K562 (cell line): ENCODE data around the gene PBXIP1. TPM values are rescaled to one million over a fixed set of nuclear protein-coding genes. Genes with fewer than 3 reads are reported as not detected.

Source experiments
- ATAC-seq: fragments of 200-7000 bp; cut with Tn5 transposase; 3 replicates; pipeline ENCODE4 v1.9.1; 2020; ENCODE audit warnings: moderate library complexity
- BruUV-seq: library from RNA; stranded (reverse); fragments of 400-500 nt; replicated peaks from 2 replicates; lab custom pipeline; 2021; lab: Mats Ljungman, UMichigan
- CTCF ChIA-PET: fragments of 300-600 bp; formaldehyde crosslinking; extraction: SDS; loops from one replicate; lab custom pipeline; 2021; ENCODE audit warnings: low intra/inter-chr PET ratio; lab: Yijun Ruan, JAX
- POLR2A ChIA-PET: fragments of 300-600, 350-650 bp; sonication (Branson Sonifier 250); formaldehyde crosslinking; extraction: SDS; loops from one replicate; lab custom pipeline; 2021; ENCODE audit warnings: antibody characterized with exemption, inconsistent platforms; lab: Yijun Ruan, JAX
- DNase-seq, 4 experiments: peaks; one replicate each; pipeline versions ENCODE4 v3.0.0 to v3.0.0-alpha.2; 2011 to 2018; ENCODE audit warnings: low spot score in 3 of 4, mixed read lengths in 3 of 4; ENCODE audit errors: extremely low read depth in 1 of 4
- FAIRE-seq: peaks from 2 replicates; lab custom pipeline; 2011; peaks lifted over from hg19 to GRCh38; lab: Jason Lieb, UNC
- H2AFZ ChIP-seq: 2 replicates; pipeline ENCODE4 v1.6.0; 2011; ENCODE audit warnings: low read depth, low read length, control low read depth, inconsistent platforms
- H3K27ac ChIP-seq: fragments of 200-600 bp; 3 replicates; pipeline ENCODE4 v1.8.0; 2011; ENCODE audit warnings: low read depth, mild to moderate bottlenecking, control low read depth, inconsistent platforms, low read length, moderate library complexity, mixed read lengths; ENCODE audit errors: extremely low read depth
- H3K27me3 ChIP-seq, 2 experiments: fragments of 300-600 bp in 1 of 2; 2 replicates in 1 of 2; 3 replicates in 1 of 2; pipeline versions ENCODE4 v1.6.0 to v1.8.0; 2011; ENCODE audit warnings: inconsistent platforms in 2 of 2, low read length in 2 of 2, mild to moderate bottlenecking in 1 of 2, mixed read lengths in 1 of 2, moderate library complexity in 1 of 2; ENCODE audit not compliant: control insufficient read depth in 2 of 2, insufficient read depth in 2 of 2
- H3K36me3 ChIP-seq: fragments of 300-600 bp; 3 replicates; pipeline ENCODE4 v1.8.0; 2011; ENCODE audit warnings: mild to moderate bottlenecking, low read length, inconsistent platforms; ENCODE audit not compliant: control insufficient read depth, insufficient read depth
- H3K4me1 ChIP-seq, 2 experiments: fragments of 200-600 bp in 1 of 2; replicated peaks in 1 of 2; 2 replicates in 1 of 2; 3 replicates in 1 of 2; pipeline versions ENCODE4 v1.5.1 to v1.8.0; 2011; ENCODE audit warnings: inconsistent platforms in 2 of 2, low read length in 2 of 2, mild to moderate bottlenecking in 1 of 2, mixed read lengths in 1 of 2, moderate library complexity in 1 of 2; ENCODE audit not compliant: control insufficient read depth in 2 of 2, insufficient read depth in 2 of 2
- H3K4me2 ChIP-seq: 2 replicates; pipeline ENCODE4 v1.6.1; 2011; ENCODE audit warnings: low read length, control low read depth, inconsistent platforms, mixed read lengths; ENCODE audit not compliant: insufficient read depth
- H3K4me3 ChIP-seq: fragments of 200-600 bp; sonication (generic), shearing (Covaris generic); 2 replicates; pipeline ENCODE4 v1.5.1; 2016; ENCODE audit warnings: control low read depth, inconsistent platforms
- H3K79me2 ChIP-seq: fragments of 200-600 bp; 3 replicates; pipeline ENCODE4 v1.8.0; 2011; ENCODE audit warnings: low read length, inconsistent platforms; ENCODE audit not compliant: control insufficient read depth, insufficient read depth
- H3K9ac ChIP-seq, 2 experiments: 2 replicates each; pipeline versions ENCODE4 v1.6.0 to v1.6.1; 2011; ENCODE audit warnings: low read depth in 2 of 2, low read length in 2 of 2, control low read depth in 1 of 2, inconsistent platforms in 1 of 2, mild to moderate bottlenecking in 1 of 2, mixed read lengths in 1 of 2; ENCODE audit not compliant: insufficient read depth in 1 of 2
- H3K9me1 ChIP-seq: one replicate; pipeline ENCODE4 v1.6.0; 2011; ENCODE audit warnings: inconsistent platforms, mild to moderate bottlenecking, low read length, moderate library complexity; ENCODE audit not compliant: control insufficient read depth, insufficient read depth
- H3K9me3 ChIP-seq: replicated peaks from 2 replicates; pipeline ENCODE4 v1.5.1; 2011; ENCODE audit warnings: low read depth, low read length, inconsistent platforms; ENCODE audit not compliant: control insufficient read depth, insufficient read depth
- H4K20me1 ChIP-seq: replicated peaks from 2 replicates; pipeline ENCODE4 v1.6.1; 2011; ENCODE audit warnings: low read length, inconsistent platforms, mixed read lengths; ENCODE audit not compliant: control insufficient read depth, insufficient read depth
- BCOR ChIP-seq: fragments of 450-650 bp; IDR thresholded peaks from 2 replicates; pipeline ENCODE4 v1.6.1; 2016
- BRD9 ChIP-seq: fragments of 450-650 bp; IDR thresholded peaks from 2 replicates; pipeline ENCODE4 v1.6.1; 2018; ENCODE audit warnings: low read depth; ENCODE audit not compliant: partially characterized antibody
- CBFA2T3 ChIP-seq: fragments of 450-650 bp; IDR thresholded peaks from 2 replicates; pipeline ENCODE4 v1.6.1; 2017
- CBX3 ChIP-seq, 2 experiments: IDR thresholded peaks; 1 replicate in 1 of 2; 2 replicates in 1 of 2; pipeline ENCODE4 v1.6.1; 2012; ENCODE audit warnings: inconsistent platforms in 2 of 2, low read length in 2 of 2, borderline replicate concordance in 1 of 2, control low read depth in 1 of 2
- CXXC5 ChIP-seq: fragments of 250-450 bp; sonication (Bioruptor Pico); IDR thresholded peaks from 2 replicates; pipeline ENCODE4 v1.8.0; 2022; ENCODE audit warnings: inconsistent platforms, mild to moderate bottlenecking, moderate library complexity
- FOXK2 ChIP-seq, 2 experiments: fragments of 450-650 bp; IDR thresholded peaks in 1 of 2; conservative IDR thresholded peaks in 1 of 2; 2 replicates each; pipeline ENCODE4 v1.6.1; 2016; ENCODE audit warnings: low read depth in 2 of 2, mild to moderate bottlenecking in 1 of 2
- HSF4 ChIP-seq: fragments of 250-450 bp; sonication (Bioruptor Pico); IDR thresholded peaks from 2 replicates; pipeline ENCODE4 v2.1.2; 2022; ENCODE audit warnings: mild to moderate bottlenecking, moderate library complexity, borderline replicate concordance
- KDM1A ChIP-seq, 2 experiments: fragments of 450-650 bp; IDR thresholded peaks; 2 replicates each; pipeline ENCODE4 v1.6.1; 2016; ENCODE audit warnings: mild to moderate bottlenecking in 2 of 2
- MAFG ChIP-seq: fragments of 450-650 bp; conservative IDR thresholded peaks from 2 replicates; pipeline ENCODE4 v1.6.1; 2016; ENCODE audit warnings: missing genetic modification characterization, missing compliant biosample characterization
- RBM25 ChIP-seq: fragments of 200-400 bp; formaldehyde crosslinking; IDR thresholded peaks from 2 replicates; pipeline ENCODE4 v1.6.1; 2018; ENCODE audit warnings: low read length, low read depth, moderate library complexity; ENCODE audit not compliant: severe bottlenecking
- RUNX1 ChIP-seq: sonication (generic); IDR thresholded peaks from 2 replicates; pipeline ENCODE4 v1.6.1; 2016; ENCODE audit warnings: antibody characterized with exemption, low read depth
- SMARCA5 ChIP-seq: fragments of 450-650 bp; IDR thresholded peaks from 2 replicates; pipeline ENCODE4 v1.6.1; 2016
- STAT5B ChIP-seq: fragments of 250-450 bp; sonication (Bioruptor Pico); IDR thresholded peaks from 2 replicates; pipeline ENCODE4 v1.8.0; 2021; ENCODE audit warnings: mild to moderate bottlenecking, inconsistent platforms
- TFAM ChIP-seq: fragments of 250-450 bp; sonication (Bioruptor Pico); conservative IDR thresholded peaks from 2 replicates; pipeline ENCODE4 v1.5.0; 2021; ENCODE audit warnings: mild to moderate bottlenecking, moderate library complexity
- TGIF2 ChIP-seq: sonication (generic); formaldehyde crosslinking; IDR thresholded peaks from 2 replicates; pipeline ENCODE4 v1.8.1; 2022; ENCODE audit warnings: mild to moderate bottlenecking, missing genetic modification reagents, moderate library complexity
- TRIM28 ChIP-seq: fragments of 450-650 bp; IDR thresholded peaks from 2 replicates; pipeline ENCODE4 v1.6.1; 2017
- YY1 ChIP-seq, 3 experiments: IDR thresholded peaks; 2 replicates each; pipeline ENCODE4 v1.6.1; 2011; ENCODE audit warnings: low read length in 2 of 3, mild to moderate bottlenecking in 2 of 3, moderate library complexity in 2 of 3, borderline replicate concordance in 1 of 3, control low read depth in 1 of 3, low read depth in 1 of 3; ENCODE audit not compliant: insufficient read depth in 3 of 3, insufficient replicate concordance in 2 of 3, control insufficient read depth in 1 of 3, insufficient read length in 1 of 3; ENCODE audit errors: extremely low read depth in 1 of 3
- ZNF121 ChIP-seq: sonication (generic); formaldehyde crosslinking; conservative IDR thresholded peaks from 2 replicates; pipeline ENCODE4 v1.8.0; 2022; ENCODE audit warnings: missing genetic modification reagents
- ZNF644 ChIP-seq: fragments of 200-800 bp; sonication (Bioruptor generic); IDR thresholded peaks from 2 replicates; pipeline ENCODE4 v1.6.1; 2016; ENCODE audit warnings: low read depth, missing genetic modification characterization, missing compliant biosample characterization
- ZNF766 ChIP-seq: fragments of 200-800 bp; sonication (Bioruptor generic); conservative IDR thresholded peaks from 2 replicates; pipeline ENCODE4 v1.6.1; 2016; ENCODE audit warnings: missing genetic modification characterization, missing compliant biosample characterization
- WGBS: fragments of 100-300 bp; shearing (Covaris generic); methylation state at CpG from one replicate; pipeline ENCODE4 v1.1.6; 2016; ENCODE audit warnings: low coverage, mixed read lengths; ENCODE audit not compliant: insufficient coverage; ENCODE audit errors: missing lambda C conversion rate; 5-methylcytosine and 5-hydroxymethylcytosine counted together
- in situ Hi-C: fragments of 300-500 bp; cut with MboI; formaldehyde crosslinking; loops from 4 replicates; pipeline ENCODE4 v1.15.0; 2018; ENCODE audit warnings: inconsistent platforms, mixed read lengths
- intact Hi-C: fragments of 100-400 bp; cut with micrococcal nuclease; formaldehyde crosslinking; loops from 2 replicates; pipeline ENCODE4 v1.14.2; 2022
- polyA plus RNA-seq, 8 experiments: library from polyadenylated mRNA; depleted of rRNA in 4 of 8; stranded (reverse) in 5 of 8; unstranded in 3 of 8; fragments of >200 nt; fragmentation: Nextera tagmentation in 2 of 8; fragmentation: Illumina TruSeq in 1 of 8; extraction: Ambion mirVana in 2 of 8; extraction: Trizol in 1 of 8; gene quantifications; 2 replicates each; pipeline versions ENCODE4 v1.2.1 to v1.2.3, GENCODE V29; 2011 to 2014; ENCODE audit warnings: inconsistent platforms in 1 of 8, missing spikeins in 1 of 8
- total RNA-seq, 7 experiments: library from RNA; depleted of rRNA in 6 of 7; stranded (reverse); fragments of >200 nt in 6 of 7; fragmentation: Illumina TruSeq in 2 of 7; extraction: Trizol in 2 of 7; gene quantifications; 2 replicates each; pipeline versions ENCODE4 v1.2.1 to v1.2.3, GENCODE V29; 2011 to 2021; ENCODE audit warnings: low replicate concordance in 1 of 7
- TF ChIP-seq, protein P1 (sequence below): fragments of 250-450 bp; sonication (Bioruptor Pico); IDR thresholded peaks from 2 replicates; pipeline ENCODE4 v1.5.0; 2022; ENCODE audit warnings: mild to moderate bottlenecking
- TF ChIP-seq, protein P2 (sequence below): fragments of 450-650 bp; IDR thresholded peaks from 2 replicates; pipeline ENCODE4 v1.6.1; 2016

PBXIP1 gene
- total and polyA plus RNA-seq, 9 of the 15 experiments (the other 6 are each of a cell fraction or from before 2014, with no cell fraction given) = 0.13 to 8.3 (median 5.8) TPM

DNA sequence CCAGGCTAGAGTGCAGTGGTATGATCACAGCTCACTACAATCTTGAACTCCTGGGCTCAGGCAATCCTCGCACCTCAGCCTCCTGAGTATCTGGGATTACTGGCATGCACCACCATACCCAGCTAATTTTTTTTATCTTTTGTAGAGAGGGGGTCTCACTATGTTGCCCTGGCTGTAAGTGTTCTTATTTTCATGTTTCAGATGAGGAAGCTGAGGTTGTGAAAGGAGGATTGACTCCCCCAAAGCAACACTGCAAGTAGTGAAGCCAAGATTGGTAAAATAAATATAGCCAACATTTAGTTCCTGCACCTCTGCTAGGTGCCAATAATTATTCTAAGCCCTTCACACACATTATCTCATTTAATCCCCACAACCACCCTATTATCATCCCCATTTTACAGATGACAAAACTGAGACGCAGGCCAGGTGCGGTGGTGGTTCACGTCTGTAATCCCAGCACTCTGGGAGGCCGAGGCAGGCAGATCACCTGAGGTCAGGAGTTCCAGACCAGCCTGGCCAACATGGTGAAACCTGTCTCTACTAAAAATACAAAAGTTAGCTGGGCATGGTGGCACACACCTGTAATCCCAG is 21.4 kb downstream of the PBXIP1 start:
- DNase-seq (no peak), FAIRE-seq (no peak)
- intact Hi-C loops = no loop called here
- no peaks in the 10 kb centered on the region for H4K20me1 ChIP-seq
- no peak for TF ChIP-seq RUNX1
- no peak for TF ChIP-seq ZNF644
- no peak for TF ChIP-seq TGIF2 (CRISPR knock-in tag)
- TF ChIP-seq CBX3 (IDR thresholded peaks at IDR 0.05; ENCODE audit: borderline replicate concordance in 1 of 2, low read length in 2 of 2) = no peak
- peak; percentile 85 for TF ChIP-seq BCOR
- no peak for TF ChIP-seq YY1 (IDR thresholded peaks at IDR 0.05; ENCODE audit: borderline replicate concordance in 1 of 3, control insufficient read depth in 1 of 3, extremely low read depth in 1 of 3, insufficient read depth in 3 of 3, insufficient read length in 1 of 3, insufficient replicate concordance in 2 of 3, low read depth in 1 of 3, low read length in 2 of 3)
- TF ChIP-seq BRD9 = no peak
- TF ChIP-seq, protein P1, sequence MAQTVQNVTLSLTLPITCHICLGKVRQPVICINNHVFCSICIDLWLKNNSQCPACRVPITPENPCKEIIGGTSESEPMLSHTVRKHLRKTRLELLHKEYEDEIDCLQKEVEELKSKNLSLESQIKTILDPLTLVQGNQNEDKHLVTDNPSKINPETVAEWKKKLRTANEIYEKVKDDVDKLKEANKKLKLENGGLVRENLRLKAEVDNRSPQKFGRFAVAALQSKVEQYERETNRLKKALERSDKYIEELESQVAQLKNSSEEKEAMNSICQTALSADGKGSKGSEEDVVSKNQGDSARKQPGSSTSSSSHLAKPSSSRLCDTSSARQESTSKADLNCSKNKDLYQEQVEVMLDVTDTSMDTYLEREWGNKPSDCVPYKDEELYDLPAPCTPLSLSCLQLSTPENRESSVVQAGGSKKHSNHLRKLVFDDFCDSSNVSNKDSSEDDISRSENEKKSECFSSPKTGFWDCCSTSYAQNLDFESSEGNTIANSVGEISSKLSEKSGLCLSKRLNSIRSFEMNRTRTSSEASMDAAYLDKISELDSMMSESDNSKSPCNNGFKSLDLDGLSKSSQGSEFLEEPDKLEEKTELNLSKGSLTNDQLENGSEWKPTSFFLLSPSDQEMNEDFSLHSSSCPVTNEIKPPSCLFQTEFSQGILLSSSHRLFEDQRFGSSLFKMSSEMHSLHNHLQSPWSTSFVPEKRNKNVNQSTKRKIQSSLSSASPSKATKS (CRISPR knock-in tag) = no peak
- no peak for TF ChIP-seq MAFG (tag)
- peak; percentile 14 to 20; a peak in 1 of 4 replicates for TF ChIP-seq KDM1A (IDR thresholded peaks at IDR 0.05)
- TF ChIP-seq FOXK2 (conservative IDR thresholded peaks at IDR 0.05 in 1 of 2, IDR thresholded peaks at IDR 0.05 in 1 of 2; ENCODE audit: low read depth in 2 of 2) = no peak
- TF ChIP-seq STAT5B (CRISPR knock-in tag) = no peak
- no peak for TF ChIP-seq CBFA2T3
- TF ChIP-seq HSF4 (CRISPR knock-in tag) = no peak
- peak; percentile 58 for TF ChIP-seq ZNF121 (CRISPR knock-in tag)
- peak; percentile 39; the same call in 1 of the 2 replicates for TF ChIP-seq SMARCA5
- TF ChIP-seq TRIM28 = no peak
- peak; percentile 40 for TF ChIP-seq RBM25
- TF ChIP-seq, protein P2, sequence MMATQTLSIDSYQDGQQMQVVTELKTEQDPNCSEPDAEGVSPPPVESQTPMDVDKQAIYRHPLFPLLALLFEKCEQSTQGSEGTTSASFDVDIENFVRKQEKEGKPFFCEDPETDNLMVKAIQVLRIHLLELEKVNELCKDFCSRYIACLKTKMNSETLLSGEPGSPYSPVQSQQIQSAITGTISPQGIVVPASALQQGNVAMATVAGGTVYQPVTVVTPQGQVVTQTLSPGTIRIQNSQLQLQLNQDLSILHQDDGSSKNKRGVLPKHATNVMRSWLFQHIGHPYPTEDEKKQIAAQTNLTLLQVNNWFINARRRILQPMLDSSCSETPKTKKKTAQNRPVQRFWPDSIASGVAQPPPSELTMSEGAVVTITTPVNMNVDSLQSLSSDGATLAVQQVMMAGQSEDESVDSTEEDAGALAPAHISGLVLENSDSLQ = no peak
- no peak for TF ChIP-seq CXXC5 (CRISPR knock-in tag)
- TF ChIP-seq ZNF766 (CRISPR knock-in tag) = no peak
- TF ChIP-seq TFAM (CRISPR knock-in tag) = no peak
- TF ChIP-seq, all 486 proteins: peak for 5
- ChIA-PET POLR2A (interaction anchor here (0.7 kb wide), 1 partner anchor 579 kb away, joined by 4 read pairs; no protein-coding TSS in a partner anchor), CTCF (no interaction called here)
- ATAC-seq = no peak
- Histone ChIP-seq H3K79me2 (peaks cover 3% of the 10 kb centered on the region; the same call in 1 of the 3 replicates), H3K4me1 (peaks cover 15 to 20% of the 10 kb centered on the region in 2 experiments; a peak in 4 of 5 replicates), H3K27me3 (no peaks in the 10 kb centered on the region), H3K9ac (no peak overlapping the region), H3K27ac (no peak overlapping the region), H3K4me3 (no peak overlapping the region), H2AFZ (no peak overlapping the region), H3K4me2 (no peak overlapping the region), H3K9me1 (no peaks in the 10 kb centered on the region), H3K9me3 (no peaks in the 10 kb centered on the region), H3K36me3 (no peaks in the 10 kb centered on the region)
- 93% methylated on average over 5 of the region's 5 CpGs for WGBS
- in situ Hi-C loops = no loop called here
- no TSS peak for BruUV-seq
